PC-3 (cell line): ENCODE results near the gene PHETA1. TPM values are rescaled to one million over a fixed set of nuclear protein-coding genes. Genes with fewer than 3 reads are reported as not detected.
"Not testable (repeated sequence)": the region's sequence is repeated elsewhere in the genome, so short reads cannot be mapped to it uniquely, and the experiment has no call there.

ENCODE experiments used
- ATAC-seq: fragments of 200-7000 bp; cut with Tn5 transposase; 2 replicates; pipeline ENCODE4 v1.9.1; 2020; ENCODE audit warnings: mild to moderate bottlenecking, moderate library complexity
- BruUV-seq: library from RNA; stranded (reverse); fragments of 400-500 nt; replicated peaks from 2 replicates; lab custom pipeline; 2021; lab: Mats Ljungman, UMichigan
- CTCF ChIA-PET: fragments of 300-600 bp; sonication (Branson Sonifier 250); formaldehyde crosslinking; loops from one replicate; lab custom pipeline; 2022; ENCODE audit warnings: antibody characterized with exemption; lab: Charles Lee
- POLR2A ChIA-PET: fragments of 300-600 bp; sonication (Branson Sonifier 250); formaldehyde crosslinking; loops from one replicate; lab custom pipeline; 2022; ENCODE audit warnings: antibody characterized with exemption; ENCODE audit not compliant: unreplicated experiment; lab: Charles Lee
- DNase-seq: peaks from one replicate; pipeline ENCODE4 v3.0.0-alpha.2; 2015
- H2AFZ ChIP-seq: fragments of 300-600 bp; sonication (generic); 2 replicates; pipeline ENCODE4 v1.6.0; 2016; ENCODE audit warnings: antibody characterized with exemption, low read length
- H3F3A ChIP-seq: fragments of 300-600 bp; sonication (generic); one replicate; pipeline ENCODE4 v1.6.0; 2017; ENCODE audit warnings: antibody characterized with exemption, low read length, control low read depth, mild to moderate bottlenecking; ENCODE audit not compliant: unreplicated experiment
- H3K27ac ChIP-seq: fragments of 300-600 bp; sonication (generic); 2 replicates; pipeline ENCODE4 v1.5.1; 2016; ENCODE audit warnings: mild to moderate bottlenecking, low read length
- H3K27me3 ChIP-seq: fragments of 300-600 bp; sonication (generic); 2 replicates; pipeline ENCODE4 v1.6.1; 2016; ENCODE audit warnings: low read length, mixed read lengths
- H3K36me3 ChIP-seq: fragments of 300-600 bp; sonication (generic); 2 replicates; pipeline ENCODE4 v1.6.1; 2016; ENCODE audit warnings: low read depth, mixed run types, low read length, mixed read lengths
- H3K4me1 ChIP-seq: fragments of 300-600 bp; sonication (generic); 2 replicates; pipeline ENCODE4 v1.5.1; 2016; ENCODE audit warnings: low read length; ENCODE audit not compliant: insufficient read depth
- H3K4me2 ChIP-seq: fragments of 300-600 bp; sonication (generic); 2 replicates; pipeline ENCODE4 v1.6.0; 2016; ENCODE audit warnings: low read length
- H3K4me3 ChIP-seq: fragments of 300-600 bp; sonication (generic); 2 replicates; pipeline ENCODE4 v1.5.1; 2016; ENCODE audit warnings: mild to moderate bottlenecking, low read length, mixed read lengths
- H3K79me2 ChIP-seq: fragments of 300-600 bp; sonication (generic); 2 replicates; pipeline ENCODE4 v1.6.1; 2017; ENCODE audit warnings: low read length, mixed read lengths
- H3K9ac ChIP-seq: fragments of 300-600 bp; sonication (generic); 2 replicates; pipeline ENCODE4 v1.6.0; 2016; ENCODE audit warnings: mild to moderate bottlenecking, low read length
- H3K9me2 ChIP-seq: fragments of 300-600 bp; sonication (generic); replicated peaks from 2 replicates; pipeline ENCODE4 v1.6.1; 2016; ENCODE audit warnings: mixed run types, low read length, mixed read lengths
- H3K9me3 ChIP-seq: fragments of 300-600 bp; sonication (generic); 2 replicates; pipeline ENCODE4 v1.6.1; 2016; ENCODE audit warnings: low read length, mixed read lengths
- H4K20me1 ChIP-seq: fragments of 300-600 bp; sonication (generic); 2 replicates; pipeline ENCODE4 v1.6.1; 2016; ENCODE audit warnings: low read length, mixed read lengths
- CTCF ChIP-seq: fragments of 300-600 bp; sonication (generic); conservative IDR thresholded peaks from 2 replicates; pipeline ENCODE4 v1.5.1; 2017; ENCODE audit warnings: antibody characterized with exemption, low read depth, mild to moderate bottlenecking, low read length
- EZH2 ChIP-seq: fragments of 300-600 bp; sonication (generic); IDR thresholded peaks from one replicate; pipeline ENCODE4 v1.6.1; 2017; ENCODE audit warnings: antibody characterized with exemption, mild to moderate bottlenecking, low read length; ENCODE audit not compliant: unreplicated experiment
- EZH2phosphoT487 ChIP-seq: fragments of 300-600 bp; sonication (generic); IDR thresholded peaks from 2 replicates; pipeline ENCODE4 v1.6.1; 2018; ENCODE audit warnings: mild to moderate bottlenecking, antibody characterized with exemption, low read length, borderline replicate concordance
- intact Hi-C: fragments of 100-400 bp; cut with micrococcal nuclease; formaldehyde crosslinking; loops from 2 replicates; pipeline ENCODE4 v1.9.0; 2023
- total RNA-seq: library from RNA; depleted of rRNA; stranded (reverse); fragments of >200 nt; gene quantifications from 2 replicates; pipeline ENCODE4 v1.2.3, GENCODE V29; 2014

The PHETA1 gene
- total RNA-seq, 1 experiment from 2014 or later = 18.6 TPM

DNA sequence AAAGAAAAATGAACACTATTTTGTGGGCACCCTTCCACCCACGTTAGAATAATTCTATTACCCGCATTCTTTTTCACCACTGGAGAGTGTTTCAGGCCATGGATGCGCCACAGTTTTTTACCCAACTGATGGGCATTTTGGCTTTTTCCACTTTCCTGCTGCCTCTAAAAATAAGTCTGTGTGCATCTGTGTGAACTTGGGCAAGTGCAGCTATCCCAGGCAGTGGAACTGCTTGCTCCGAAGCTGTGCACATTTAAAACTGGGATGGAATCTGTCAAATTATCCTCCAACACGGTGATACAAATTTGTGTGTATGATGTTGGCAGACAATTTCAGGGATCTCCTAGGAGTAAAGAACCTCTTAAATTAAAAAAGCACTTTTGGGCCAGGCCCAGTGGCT is 31.5 kb downstream of the PHETA1 start:
- no peaks in the 10 kb centered on the region for H3K79me2 ChIP-seq
- no peaks in the 10 kb centered on the region; the same call in 1 of the 2 replicates for H3K27me3 ChIP-seq
- no peak overlapping the region for H3K27ac ChIP-seq
- H3K36me3 ChIP-seq = no peaks in the 10 kb centered on the region
- no peak for TF ChIP-seq EZH2phosphoT487
- TF ChIP-seq CTCF = no peak
- TF ChIP-seq EZH2 = no peak
- no TSS peak for BruUV-seq
- no peaks in the 10 kb centered on the region for H3K4me1 ChIP-seq
- no peak for ATAC-seq
- H2AFZ ChIP-seq = no peak overlapping the region
- intact Hi-C loops = no loop called here
- ChIA-PET POLR2A (no interaction called here), CTCF (no interaction called here)
- no peak overlapping the region for H3K4me3 ChIP-seq
- H3K4me2 ChIP-seq = no peak overlapping the region
- no peak for DNase-seq
- H3K9me2 ChIP-seq = no peaks in the 10 kb centered on the region
- no peaks in the 10 kb centered on the region for H3F3A ChIP-seq
- no peaks in the 10 kb centered on the region for H3K9me3 ChIP-seq
- H4K20me1 ChIP-seq = no peaks in the 10 kb centered on the region
- H3K9ac ChIP-seq = no peak overlapping the region

DNA sequence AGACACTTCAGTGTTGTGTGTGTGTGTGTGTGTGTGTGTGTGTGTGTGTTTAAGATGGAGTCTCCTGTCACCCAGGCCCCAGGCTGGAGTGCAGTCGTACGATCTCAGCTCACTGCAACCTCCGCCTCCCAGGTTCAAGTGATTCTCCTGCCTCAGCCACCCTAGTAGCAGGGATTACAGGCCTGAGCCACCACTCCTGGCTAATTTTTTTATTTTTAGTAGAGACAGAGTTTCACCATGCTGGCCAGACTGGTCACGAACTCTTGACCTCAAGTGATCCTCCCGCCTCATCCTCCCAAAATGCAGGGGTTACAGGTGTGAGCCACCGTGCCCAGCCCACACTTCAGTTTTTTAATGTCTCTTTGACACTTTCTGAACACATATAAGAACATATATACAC is 32.5 kb downstream of the PHETA1 start:
- H3K4me1 ChIP-seq, ATAC-seq, H2AFZ ChIP-seq, H3K27me3 ChIP-seq, CTCF ChIA-PET, H4K20me1 ChIP-seq, H3K79me2 ChIP-seq, DNase-seq, H3K36me3 ChIP-seq, intact Hi-C loops, H3K4me2 ChIP-seq, H3K9me2 ChIP-seq, BruUV-seq, H3K27ac ChIP-seq, H3K9ac ChIP-seq, POLR2A ChIA-PET, H3K4me3 ChIP-seq, H3F3A ChIP-seq, H3K9me3 ChIP-seq: not testable (repeated sequence)

DNA sequence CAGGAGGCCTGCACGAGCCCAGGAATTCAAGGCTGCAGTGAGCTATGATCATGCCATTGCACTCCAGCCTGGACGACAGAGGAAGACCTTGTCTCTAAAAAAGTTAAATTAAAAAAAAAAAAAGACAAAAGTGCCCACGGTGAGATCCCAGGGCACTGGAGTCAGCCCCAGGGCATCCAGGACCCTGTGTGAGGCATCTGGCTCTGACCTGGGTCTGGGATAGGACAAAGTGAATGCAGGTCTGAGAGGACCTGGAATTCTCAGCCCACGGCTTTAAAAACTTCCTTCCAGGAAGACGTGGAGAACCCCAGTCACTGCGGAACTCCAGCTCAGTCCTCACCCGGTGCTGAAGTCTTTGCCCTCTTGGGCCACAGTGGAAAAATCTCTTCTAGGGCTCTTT is 33.1 kb downstream of the PHETA1 start:
- H3K27ac ChIP-seq = no peak overlapping the region
- no peaks in the 10 kb centered on the region for H4K20me1 ChIP-seq
- no peak overlapping the region for H3K4me3 ChIP-seq
- H3K27me3 ChIP-seq = no peaks in the 10 kb centered on the region; the same call in 1 of the 2 replicates
- intact Hi-C loops = no loop called here
- no peaks in the 10 kb centered on the region for H3K36me3 ChIP-seq
- H3K79me2 ChIP-seq = no peaks in the 10 kb centered on the region
- ChIA-PET POLR2A (no interaction called here), CTCF (no interaction called here)
- no peak for TF ChIP-seq EZH2phosphoT487
- no peak for TF ChIP-seq CTCF
- TF ChIP-seq EZH2 = no peak
- DNase-seq (no peak), ATAC-seq (no peak)
- no peaks in the 10 kb centered on the region for H3K9me2 ChIP-seq
- H3K4me2 ChIP-seq = no peak overlapping the region
- H3F3A ChIP-seq = no peaks in the 10 kb centered on the region
- BruUV-seq = no TSS peak
- no peaks in the 10 kb centered on the region for H3K9me3 ChIP-seq
- H3K4me1 ChIP-seq = no peaks in the 10 kb centered on the region
- H2AFZ ChIP-seq = no peak overlapping the region
- no peak overlapping the region for H3K9ac ChIP-seq

GRCh38 chr12:111335301-111335700 is 33.6 kb downstream of the PHETA1 start:
- H3K27ac ChIP-seq, ATAC-seq, H3K27me3 ChIP-seq, H3F3A ChIP-seq, H3K9me2 ChIP-seq, BruUV-seq, H3K36me3 ChIP-seq, H3K9me3 ChIP-seq, DNase-seq, H3K79me2 ChIP-seq, H3K4me2 ChIP-seq, H4K20me1 ChIP-seq, intact Hi-C loops, H3K4me1 ChIP-seq, H3K4me3 ChIP-seq, H3K9ac ChIP-seq, H2AFZ ChIP-seq, CTCF ChIA-PET: not testable (repeated sequence)
- POLR2A ChIA-PET = interaction anchor here (0.6 kb wide), 1 partner anchor 116 kb away, joined by 3 read pairs; no protein-coding TSS in a partner anchor
